H1 (cell line): Measurements from ENCODE around the gene PLTP. TPM values are rescaled to one million over a fixed set of nuclear protein-coding genes. Genes with fewer than 3 reads are reported as not detected.

Experiments used
- CTCF ChIA-PET: fragments of 300-600 bp; sonication (Branson Sonifier 250); formaldehyde crosslinking; loops from one replicate; lab custom pipeline; 2021; ENCODE audit not compliant: partially characterized antibody; lab: Charles Lee
- POLR2A ChIA-PET: fragments of 300-600 bp; sonication (Branson Sonifier 250); formaldehyde crosslinking; loops from one replicate; lab custom pipeline; 2021; ENCODE audit warnings: inconsistent platforms; ENCODE audit not compliant: partially characterized antibody; lab: Charles Lee
- DNase-seq, 2 experiments: peaks; one replicate each; pipeline versions ENCODE4 v3.0.0 to v3.0.0-alpha.2; 2010 to 2022; ENCODE audit warnings: low spot score in 2 of 2, low read depth in 1 of 2, mixed read lengths in 1 of 2
- FAIRE-seq: peaks from 2 replicates; lab custom pipeline; 2011; peaks lifted over from hg19 to GRCh38; lab: Jason Lieb, UNC
- H2AFZ ChIP-seq: 2 replicates; pipeline ENCODE4 v1.8.1; 2012; ENCODE audit warnings: low read length, inconsistent platforms
- H2AK5ac ChIP-seq: 2 replicates; pipeline ENCODE4 v1.6.1; 2013; ENCODE audit warnings: low read depth, low read length
- H2BK120ac ChIP-seq: replicated peaks from 2 replicates; pipeline ENCODE3; 2013; ENCODE audit warnings: low read depth, low read length, inconsistent platforms
- H2BK12ac ChIP-seq: 2 replicates; pipeline ENCODE4 v1.6.1; 2013; ENCODE audit warnings: low read depth, low read length
- H2BK15ac ChIP-seq: 2 replicates; pipeline ENCODE4 v1.6.1; 2013; ENCODE audit warnings: low read length
- H2BK20ac ChIP-seq: 2 replicates; pipeline ENCODE4 v1.6.1; 2013; ENCODE audit warnings: low read length
- H2BK5ac ChIP-seq: 2 replicates; pipeline ENCODE4 v1.6.1; 2013; ENCODE audit warnings: low read depth, low read length
- H3K14ac ChIP-seq: 2 replicates; pipeline ENCODE4 v1.6.1; 2013; ENCODE audit warnings: inconsistent platforms; ENCODE audit not compliant: insufficient read length
- H3K18ac ChIP-seq: 2 replicates; pipeline ENCODE4 v1.6.1; 2013; ENCODE audit warnings: low read length; ENCODE audit errors: extremely low read depth
- H3K23ac ChIP-seq: 2 replicates; pipeline ENCODE4 v1.6.1; 2013; ENCODE audit warnings: inconsistent platforms; ENCODE audit not compliant: insufficient read length
- H3K23me2 ChIP-seq: 2 replicates; pipeline ENCODE4 v1.6.1; 2013; ENCODE audit warnings: low read depth, low read length
- H3K27ac ChIP-seq: 2 replicates; pipeline ENCODE4 v1.6.1; 2011; ENCODE audit warnings: low read depth, low read length, inconsistent platforms
- H3K27me3 ChIP-seq, 4 experiments: replicated peaks in 1 of 4; 1 replicate in 1 of 4; 2 replicates in 3 of 4; pipeline versions ENCODE4 v1.6.1 to v1.8.1; 2011 to 2013; ENCODE audit warnings: low read length in 3 of 4, mild to moderate bottlenecking in 3 of 4, inconsistent platforms in 2 of 4, mixed read lengths in 2 of 4, moderate library complexity in 1 of 4; ENCODE audit not compliant: control insufficient read depth in 3 of 4, insufficient read depth in 3 of 4; ENCODE audit errors: extremely low read depth in 1 of 4
- H3K36me3 ChIP-seq, 4 experiments: 2 replicates each; pipeline versions ENCODE4 v1.6.1 to v1.8.1; 2011 to 2013; ENCODE audit warnings: mild to moderate bottlenecking in 4 of 4, low read length in 3 of 4, moderate library complexity in 2 of 4, control low read depth in 1 of 4, inconsistent platforms in 1 of 4; ENCODE audit not compliant: insufficient read depth in 4 of 4, control insufficient read depth in 2 of 4
- H3K4ac ChIP-seq: replicated peaks from 2 replicates; pipeline ENCODE3; 2013; ENCODE audit warnings: low read length, low read depth, mixed read lengths, inconsistent platforms; ENCODE audit not compliant: insufficient read length
- H3K4me1 ChIP-seq, 4 experiments: replicated peaks in 1 of 4; 1 replicate in 1 of 4; 2 replicates in 3 of 4; pipeline versions ENCODE4 v1.6.1 to v1.8.1; 2011 to 2013; ENCODE audit warnings: low read length in 3 of 4, inconsistent platforms in 2 of 4, mixed read lengths in 1 of 4; ENCODE audit not compliant: insufficient read depth in 4 of 4, control insufficient read depth in 3 of 4
- H3K4me2 ChIP-seq, 2 experiments: 2 replicates each; pipeline versions ENCODE4 v1.6.1 to v1.8.1; 2011 to 2013; ENCODE audit warnings: low read depth in 2 of 2, low read length in 2 of 2, control low read depth in 1 of 2, inconsistent platforms in 1 of 2, mild to moderate bottlenecking in 1 of 2; ENCODE audit not compliant: insufficient read depth in 1 of 2
- H3K4me3 ChIP-seq, 4 experiments: fragments of 200-600, 300-600 bp in 1 of 4; sonication (generic), shearing (Covaris generic), sonication (Bioruptor Twin) in 1 of 4; 2 replicates each; pipeline versions ENCODE4 v1.5.1 to v1.8.1; 2011 to 2016; ENCODE audit warnings: low read length in 4 of 4, low read depth in 3 of 4, control low read depth in 2 of 4, inconsistent platforms in 2 of 4, mild to moderate bottlenecking in 2 of 4, mixed read lengths in 1 of 4, moderate library complexity in 1 of 4; ENCODE audit not compliant: insufficient read depth in 2 of 4; ENCODE audit errors: extremely low read depth in 1 of 4
- H3K56ac ChIP-seq: replicated peaks from 2 replicates; pipeline ENCODE3; 2013; ENCODE audit warnings: low read depth, mild to moderate bottlenecking, mixed read lengths, low read length, inconsistent platforms; ENCODE audit not compliant: insufficient read length
- H3K79me1 ChIP-seq: 2 replicates; pipeline ENCODE4 v1.6.1; 2013; ENCODE audit warnings: low read depth, low read length, control low read depth
- H3K79me2 ChIP-seq, 2 experiments: 2 replicates each; pipeline versions ENCODE4 v1.6.1 to v1.8.1; 2012 to 2013; ENCODE audit warnings: low read length in 2 of 2, mild to moderate bottlenecking in 2 of 2, inconsistent platforms in 1 of 2; ENCODE audit not compliant: insufficient read depth in 2 of 2, control insufficient read depth in 1 of 2
- H3K9ac ChIP-seq, 4 experiments: replicated peaks in 1 of 4; 1 replicate in 1 of 4; 2 replicates in 3 of 4; pipeline versions ENCODE4 v1.6.1 to v1.8.1; 2011 to 2013; ENCODE audit warnings: low read depth in 3 of 4, low read length in 3 of 4, control low read depth in 2 of 4, mild to moderate bottlenecking in 2 of 4, moderate library complexity in 2 of 4, inconsistent platforms in 1 of 4; ENCODE audit errors: extremely low read depth in 1 of 4
- H3K9me3 ChIP-seq, 2 experiments: 2 replicates each; pipeline versions ENCODE4 v1.6.1 to v1.8.1; 2012 to 2013; ENCODE audit warnings: mild to moderate bottlenecking in 2 of 2, moderate library complexity in 2 of 2, control low read depth in 1 of 2, inconsistent platforms in 1 of 2, low read depth in 1 of 2, low read length in 1 of 2, mixed read lengths in 1 of 2; ENCODE audit not compliant: insufficient read depth in 2 of 2
- H4K20me1 ChIP-seq, 2 experiments: replicated peaks in 1 of 2; 2 replicates each; pipeline versions ENCODE3 to v1.8.1; 2011 to 2013; ENCODE audit warnings: inconsistent platforms in 2 of 2, low read length in 2 of 2, mild to moderate bottlenecking in 1 of 2; ENCODE audit not compliant: insufficient read depth in 2 of 2, control insufficient read depth in 1 of 2
- H4K5ac ChIP-seq: 2 replicates; pipeline ENCODE4 v1.6.1; 2013; ENCODE audit warnings: low read length, low read depth, mixed read lengths, inconsistent platforms; ENCODE audit not compliant: insufficient read length
- H4K8ac ChIP-seq: 2 replicates; pipeline ENCODE4 v1.8.0; 2013; ENCODE audit warnings: mild to moderate bottlenecking, moderate library complexity, low read length, inconsistent platforms; ENCODE audit not compliant: insufficient read depth; ENCODE audit errors: extremely low read depth
- H4K91ac ChIP-seq: replicated peaks from 2 replicates; pipeline ENCODE3; 2013; ENCODE audit warnings: low read length, mixed read lengths, inconsistent platforms; ENCODE audit not compliant: insufficient read length
- CREB1 ChIP-seq: IDR thresholded peaks from 2 replicates; pipeline ENCODE4 v1.6.1; 2012; ENCODE audit warnings: inconsistent platforms
- HDAC2 ChIP-seq, 2 experiments: fragments of 300-600 bp in 1 of 2; sonication (generic) in 1 of 2; IDR thresholded peaks; 2 replicates each; pipeline ENCODE4 v1.6.1; 2011 to 2012; ENCODE audit warnings: low read depth in 2 of 2, low read length in 2 of 2, mild to moderate bottlenecking in 2 of 2, moderate library complexity in 2 of 2, borderline replicate concordance in 1 of 2, inconsistent platforms in 1 of 2
- HDAC6 ChIP-seq: IDR thresholded peaks from one replicate; pipeline ENCODE4 v1.7.1; 2012; ENCODE audit warnings: low read depth, mild to moderate bottlenecking, inconsistent platforms, low read length, moderate library complexity
- KDM4A ChIP-seq: IDR thresholded peaks from one replicate; pipeline ENCODE4 v1.7.1; 2012; ENCODE audit warnings: low read depth, mild to moderate bottlenecking, moderate library complexity, low read length, inconsistent platforms; ENCODE audit not compliant: severe bottlenecking
- KDM5A ChIP-seq: fragments of 200-600 bp; IDR thresholded peaks from 2 replicates; pipeline ENCODE4 v1.7.1; 2012; ENCODE audit warnings: mild to moderate bottlenecking, low read length, inconsistent platforms, mixed read lengths
- POLR2AphosphoS5 ChIP-seq: IDR thresholded peaks from 2 replicates; pipeline ENCODE4 v1.6.1; 2011; ENCODE audit warnings: low read depth, low read length
- POU5F1 ChIP-seq: IDR thresholded peaks from 2 replicates; pipeline ENCODE4 v1.6.1; 2011; ENCODE audit warnings: low read depth, mild to moderate bottlenecking, low read length, moderate library complexity
- RAD21 ChIP-seq, 2 experiments: IDR thresholded peaks in 1 of 2; conservative IDR thresholded peaks in 1 of 2; 2 replicates each; pipeline ENCODE4 v1.6.1; 2011; ENCODE audit warnings: low read depth in 2 of 2, low read length in 2 of 2, improper control_type of control experiment in 1 of 2, inconsistent platforms in 1 of 2, mild to moderate bottlenecking in 1 of 2, moderate library complexity in 1 of 2
- RXRA ChIP-seq: IDR thresholded peaks from 2 replicates; pipeline ENCODE4 v1.6.1; 2011; ENCODE audit warnings: low read depth, mild to moderate bottlenecking, low read length, moderate library complexity; ENCODE audit not compliant: insufficient read depth
- SIRT6 ChIP-seq: IDR thresholded peaks from one replicate; pipeline ENCODE4 v1.7.1; 2012; ENCODE audit warnings: low read length, inconsistent platforms
- TBP ChIP-seq: IDR thresholded peaks from 2 replicates; pipeline ENCODE4 v1.6.1; 2011; ENCODE audit warnings: low read depth, low read length, improper control_type of control experiment
- WGBS, 2 experiments: shearing (Covaris generic) in 1 of 2; methylation state at CpG; one replicate each; pipeline versions ENCODE4 v1.1.6 to v1.1.7; 2013 to 2015; ENCODE audit warnings: low lambda C conversion rate in 2 of 2, mixed read lengths in 2 of 2, inconsistent platforms in 1 of 2, low coverage in 1 of 2, missing lambda C conversion rate in 1 of 2; ENCODE audit not compliant: insufficient replicate concordance in 2 of 2, insufficient coverage in 1 of 2, insufficient read length in 1 of 2; ENCODE audit errors: extremely low coverage in 1 of 2, missing lambda C conversion rate in 1 of 2; 5-methylcytosine and 5-hydroxymethylcytosine counted together
- polyA plus RNA-seq, 7 experiments: library from polyadenylated mRNA; depleted of rRNA in 3 of 7; stranded (reverse) in 5 of 7; unstranded in 2 of 7; fragments of >200 nt in 5 of 7; fragments of 200-250 nt in 2 of 7; gene quantifications; 1 replicate in 5 of 7; 2 replicates in 1 of 7; 4 replicates in 1 of 7; pipeline versions ENCODE4 v1.2.1 to v1.2.3, GENCODE V29; 2011 to 2013; ENCODE audit warnings: missing spikeins in 2 of 7, mixed read lengths in 2 of 7
- total RNA-seq: library from RNA; stranded (reverse); fragmentation: NEBNext Ultra II Directional; extraction: Animal tissue kit (Norgen Biotek cat#: 25700); gene quantifications from 2 replicates; pipeline ENCODE4 v1.2.1, GENCODE V29; 2021
- TF ChIP-seq, protein P1 (sequence below): IDR thresholded peaks from 2 replicates; pipeline ENCODE4 v1.6.1; 2011; ENCODE audit warnings: low read depth, mild to moderate bottlenecking, low read length; ENCODE audit not compliant: insufficient read depth

PLTP gene
- total and polyA plus RNA-seq, 2 of the 8 experiments (the other 6 are each of a cell fraction or from before 2014, with no cell fraction given) = 120 to 194 TPM

DNA sequence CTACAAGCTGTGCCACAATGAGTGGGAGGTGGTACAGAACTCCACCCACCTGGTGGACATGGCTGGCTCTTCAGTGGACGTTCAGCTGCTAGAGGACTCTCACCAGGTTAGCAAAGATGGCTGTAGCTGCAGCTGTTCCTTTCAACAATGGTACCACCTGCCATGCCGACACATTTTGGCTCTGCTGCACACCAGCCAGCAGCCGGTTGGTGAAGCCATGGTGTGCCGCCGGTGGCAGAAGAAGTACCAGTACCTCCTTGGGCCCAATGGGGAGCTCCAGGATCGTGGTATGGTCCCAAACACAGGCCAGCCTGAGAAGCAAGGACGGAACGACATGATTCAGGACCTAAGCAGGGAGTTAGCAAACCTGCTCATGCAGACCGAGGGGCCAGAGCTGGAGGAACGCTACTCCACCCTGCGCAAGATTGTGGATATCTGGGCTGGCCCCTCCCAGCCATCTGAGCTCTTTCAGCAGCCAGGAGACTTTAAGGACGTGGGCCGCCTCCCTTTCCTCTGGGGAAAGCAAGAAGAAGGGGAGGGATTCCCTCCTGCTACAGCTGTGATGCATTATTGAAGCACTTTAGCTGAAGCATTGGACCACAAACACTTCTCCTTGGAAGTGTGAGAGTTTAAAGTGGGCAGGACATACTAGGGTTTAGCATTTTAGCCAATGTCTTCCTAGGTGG, 33.7 kb downstream of the PLTP start:
- H3K36me3 ChIP-seq = peaks cover 8 to 18% (median 13%) of the 10 kb centered on the region in 4 experiments; a peak in 7 of 8 replicates
- POLR2A ChIA-PET = interaction anchor here (0.9 to 1.3 kb wide), 4 partner anchors 10 to 64 kb away, joined by 3 to 5 read pairs (median 3); no protein-coding TSS in a partner anchor
- FAIRE-seq = no peak
- TF ChIP-seq POLR2AphosphoS5 = no peak
- TF ChIP-seq SIRT6 = no peak
- TF ChIP-seq HDAC2 (IDR thresholded peaks at IDR 0.05; ENCODE audit: borderline replicate concordance in 1 of 2, low read depth in 2 of 2, low read length in 2 of 2) = no peak
- TF ChIP-seq, protein P1, sequence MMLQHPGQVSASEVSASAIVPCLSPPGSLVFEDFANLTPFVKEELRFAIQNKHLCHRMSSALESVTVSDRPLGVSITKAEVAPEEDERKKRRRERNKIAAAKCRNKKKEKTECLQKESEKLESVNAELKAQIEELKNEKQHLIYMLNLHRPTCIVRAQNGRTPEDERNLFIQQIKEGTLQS = no peak
- TF ChIP-seq KDM4A = no peak
- no peak for TF ChIP-seq POU5F1
- no peak for TF ChIP-seq TBP
- TF ChIP-seq RAD21 (IDR thresholded peaks at IDR 0.05 in 1 of 2, conservative IDR thresholded peaks at IDR 0.05 in 1 of 2; ENCODE audit: low read depth in 2 of 2, low read length in 2 of 2) = no peak
- no peak for TF ChIP-seq CREB1
- TF ChIP-seq HDAC6 = no peak
- no peak for TF ChIP-seq RXRA
- no peak for TF ChIP-seq KDM5A

More for the DNA sequence above, 33.7 kb downstream of the PLTP start:
- H2BK120ac ChIP-seq = no peak overlapping the region
- H3K4ac ChIP-seq = no peak overlapping the region
- peaks cover 5% of the 10 kb centered on the region for H3K23me2 ChIP-seq
- no peak overlapping the region for H3K14ac ChIP-seq
- no peak overlapping the region for H4K5ac ChIP-seq
- CTCF ChIA-PET = interaction anchor here (1.0 to 1.1 kb wide), 3 partner anchors 11 to 15 kb away, joined by 3 to 5 read pairs (median 4); no protein-coding TSS in a partner anchor
- H3K18ac ChIP-seq = no peak overlapping the region
- H4K8ac ChIP-seq = no peak overlapping the region
- no peak overlapping the region for H3K27ac ChIP-seq
- no peak overlapping the region; a peak in 1 of 7 replicates for H3K9ac ChIP-seq
- H2BK20ac ChIP-seq = no peak overlapping the region
- no peak overlapping the region for H2AK5ac ChIP-seq
- no peaks in the 10 kb centered on the region for H3K4me1 ChIP-seq
- H3K23ac ChIP-seq = no peak overlapping the region
- H3K56ac ChIP-seq = no peak overlapping the region
- WGBS, 2 experiments = 95% methylated on average over 13 of the region's 13 CpGs; no CpG with 5 or more reads in 1 of the 2 experiments
- H2BK5ac ChIP-seq = no peak overlapping the region
- H3K9me3 ChIP-seq = no peaks in the 10 kb centered on the region
- no peak overlapping the region for H3K4me3 ChIP-seq
- no peak overlapping the region for H3K4me2 ChIP-seq
- H4K20me1 ChIP-seq = peaks cover 0 to 2% of the 10 kb centered on the region in 2 experiments
- peaks cover 0 to 16% of the 10 kb centered on the region in 2 experiments; a peak in 1 of 4 replicates for H3K79me2 ChIP-seq
- no peak overlapping the region for H2AFZ ChIP-seq
- no peak for DNase-seq
- H2BK15ac ChIP-seq = no peak overlapping the region
- no peaks in the 10 kb centered on the region for H3K79me1 ChIP-seq
- H3K27me3 ChIP-seq = no peaks in the 10 kb centered on the region
- no peak overlapping the region for H2BK12ac ChIP-seq
- no peak overlapping the region for H4K91ac ChIP-seq
